H1 (cell line): ENCODE data around the gene ADAMTS3. TPM values are rescaled to one million over a fixed set of nuclear protein-coding genes. Genes with fewer than 3 reads are reported as not detected.

Experiments used
- CTCF ChIA-PET: fragments of 300-600 bp; sonication (Branson Sonifier 250); formaldehyde crosslinking; loops from one replicate; lab custom pipeline; 2021; ENCODE audit not compliant: partially characterized antibody; lab: Charles Lee
- POLR2A ChIA-PET: fragments of 300-600 bp; sonication (Branson Sonifier 250); formaldehyde crosslinking; loops from one replicate; lab custom pipeline; 2021; ENCODE audit warnings: inconsistent platforms; ENCODE audit not compliant: partially characterized antibody; lab: Charles Lee
- DNase-seq, 2 experiments: peaks; one replicate each; pipeline versions ENCODE4 v3.0.0 to v3.0.0-alpha.2; 2010 to 2022; ENCODE audit warnings: low spot score in 2 of 2, low read depth in 1 of 2, mixed read lengths in 1 of 2
- FAIRE-seq: peaks from 2 replicates; lab custom pipeline; 2011; peaks lifted over from hg19 to GRCh38; lab: Jason Lieb, UNC
- H2AFZ ChIP-seq: 2 replicates; pipeline ENCODE4 v1.8.1; 2012; ENCODE audit warnings: low read length, inconsistent platforms
- H2AK5ac ChIP-seq: 2 replicates; pipeline ENCODE4 v1.6.1; 2013; ENCODE audit warnings: low read depth, low read length
- H2BK120ac ChIP-seq: replicated peaks from 2 replicates; pipeline ENCODE3; 2013; ENCODE audit warnings: low read depth, low read length, inconsistent platforms
- H2BK12ac ChIP-seq: 2 replicates; pipeline ENCODE4 v1.6.1; 2013; ENCODE audit warnings: low read depth, low read length
- H2BK15ac ChIP-seq: 2 replicates; pipeline ENCODE4 v1.6.1; 2013; ENCODE audit warnings: low read length
- H2BK20ac ChIP-seq: 2 replicates; pipeline ENCODE4 v1.6.1; 2013; ENCODE audit warnings: low read length
- H2BK5ac ChIP-seq: 2 replicates; pipeline ENCODE4 v1.6.1; 2013; ENCODE audit warnings: low read depth, low read length
- H3K14ac ChIP-seq: 2 replicates; pipeline ENCODE4 v1.6.1; 2013; ENCODE audit warnings: inconsistent platforms; ENCODE audit not compliant: insufficient read length
- H3K18ac ChIP-seq: 2 replicates; pipeline ENCODE4 v1.6.1; 2013; ENCODE audit warnings: low read length; ENCODE audit errors: extremely low read depth
- H3K23ac ChIP-seq: 2 replicates; pipeline ENCODE4 v1.6.1; 2013; ENCODE audit warnings: inconsistent platforms; ENCODE audit not compliant: insufficient read length
- H3K23me2 ChIP-seq: 2 replicates; pipeline ENCODE4 v1.6.1; 2013; ENCODE audit warnings: low read depth, low read length
- H3K27ac ChIP-seq: 2 replicates; pipeline ENCODE4 v1.6.1; 2011; ENCODE audit warnings: low read depth, low read length, inconsistent platforms
- H3K27me3 ChIP-seq, 4 experiments: replicated peaks in 1 of 4; 1 replicate in 1 of 4; 2 replicates in 3 of 4; pipeline versions ENCODE4 v1.6.1 to v1.8.1; 2011 to 2013; ENCODE audit warnings: low read length in 3 of 4, mild to moderate bottlenecking in 3 of 4, inconsistent platforms in 2 of 4, mixed read lengths in 2 of 4, moderate library complexity in 1 of 4; ENCODE audit not compliant: control insufficient read depth in 3 of 4, insufficient read depth in 3 of 4; ENCODE audit errors: extremely low read depth in 1 of 4
- H3K36me3 ChIP-seq, 4 experiments: 2 replicates each; pipeline versions ENCODE4 v1.6.1 to v1.8.1; 2011 to 2013; ENCODE audit warnings: mild to moderate bottlenecking in 4 of 4, low read length in 3 of 4, moderate library complexity in 2 of 4, control low read depth in 1 of 4, inconsistent platforms in 1 of 4; ENCODE audit not compliant: insufficient read depth in 4 of 4, control insufficient read depth in 2 of 4
- H3K4ac ChIP-seq: replicated peaks from 2 replicates; pipeline ENCODE3; 2013; ENCODE audit warnings: low read length, low read depth, mixed read lengths, inconsistent platforms; ENCODE audit not compliant: insufficient read length
- H3K4me1 ChIP-seq, 4 experiments: replicated peaks in 1 of 4; 1 replicate in 1 of 4; 2 replicates in 3 of 4; pipeline versions ENCODE4 v1.6.1 to v1.8.1; 2011 to 2013; ENCODE audit warnings: low read length in 3 of 4, inconsistent platforms in 2 of 4, mixed read lengths in 1 of 4; ENCODE audit not compliant: insufficient read depth in 4 of 4, control insufficient read depth in 3 of 4
- H3K4me2 ChIP-seq, 2 experiments: 2 replicates each; pipeline versions ENCODE4 v1.6.1 to v1.8.1; 2011 to 2013; ENCODE audit warnings: low read depth in 2 of 2, low read length in 2 of 2, control low read depth in 1 of 2, inconsistent platforms in 1 of 2, mild to moderate bottlenecking in 1 of 2; ENCODE audit not compliant: insufficient read depth in 1 of 2
- H3K4me3 ChIP-seq, 4 experiments: fragments of 200-600, 300-600 bp in 1 of 4; sonication (generic), shearing (Covaris generic), sonication (Bioruptor Twin) in 1 of 4; 2 replicates each; pipeline versions ENCODE4 v1.5.1 to v1.8.1; 2011 to 2016; ENCODE audit warnings: low read length in 4 of 4, low read depth in 3 of 4, control low read depth in 2 of 4, inconsistent platforms in 2 of 4, mild to moderate bottlenecking in 2 of 4, mixed read lengths in 1 of 4, moderate library complexity in 1 of 4; ENCODE audit not compliant: insufficient read depth in 2 of 4; ENCODE audit errors: extremely low read depth in 1 of 4
- H3K56ac ChIP-seq: replicated peaks from 2 replicates; pipeline ENCODE3; 2013; ENCODE audit warnings: low read depth, mild to moderate bottlenecking, mixed read lengths, low read length, inconsistent platforms; ENCODE audit not compliant: insufficient read length
- H3K79me1 ChIP-seq: 2 replicates; pipeline ENCODE4 v1.6.1; 2013; ENCODE audit warnings: low read depth, low read length, control low read depth
- H3K79me2 ChIP-seq, 2 experiments: 2 replicates each; pipeline versions ENCODE4 v1.6.1 to v1.8.1; 2012 to 2013; ENCODE audit warnings: low read length in 2 of 2, mild to moderate bottlenecking in 2 of 2, inconsistent platforms in 1 of 2; ENCODE audit not compliant: insufficient read depth in 2 of 2, control insufficient read depth in 1 of 2
- H3K9ac ChIP-seq, 4 experiments: replicated peaks in 1 of 4; 1 replicate in 1 of 4; 2 replicates in 3 of 4; pipeline versions ENCODE4 v1.6.1 to v1.8.1; 2011 to 2013; ENCODE audit warnings: low read depth in 3 of 4, low read length in 3 of 4, control low read depth in 2 of 4, mild to moderate bottlenecking in 2 of 4, moderate library complexity in 2 of 4, inconsistent platforms in 1 of 4; ENCODE audit errors: extremely low read depth in 1 of 4
- H3K9me3 ChIP-seq, 2 experiments: 2 replicates each; pipeline versions ENCODE4 v1.6.1 to v1.8.1; 2012 to 2013; ENCODE audit warnings: mild to moderate bottlenecking in 2 of 2, moderate library complexity in 2 of 2, control low read depth in 1 of 2, inconsistent platforms in 1 of 2, low read depth in 1 of 2, low read length in 1 of 2, mixed read lengths in 1 of 2; ENCODE audit not compliant: insufficient read depth in 2 of 2
- H4K20me1 ChIP-seq, 2 experiments: replicated peaks in 1 of 2; 2 replicates each; pipeline versions ENCODE3 to v1.8.1; 2011 to 2013; ENCODE audit warnings: inconsistent platforms in 2 of 2, low read length in 2 of 2, mild to moderate bottlenecking in 1 of 2; ENCODE audit not compliant: insufficient read depth in 2 of 2, control insufficient read depth in 1 of 2
- H4K5ac ChIP-seq: 2 replicates; pipeline ENCODE4 v1.6.1; 2013; ENCODE audit warnings: low read length, low read depth, mixed read lengths, inconsistent platforms; ENCODE audit not compliant: insufficient read length
- H4K8ac ChIP-seq: 2 replicates; pipeline ENCODE4 v1.8.0; 2013; ENCODE audit warnings: mild to moderate bottlenecking, moderate library complexity, low read length, inconsistent platforms; ENCODE audit not compliant: insufficient read depth; ENCODE audit errors: extremely low read depth
- H4K91ac ChIP-seq: replicated peaks from 2 replicates; pipeline ENCODE3; 2013; ENCODE audit warnings: low read length, mixed read lengths, inconsistent platforms; ENCODE audit not compliant: insufficient read length
- ATF3 ChIP-seq: IDR thresholded peaks from 2 replicates; pipeline ENCODE4 v1.6.1; 2011; ENCODE audit warnings: low read depth, mild to moderate bottlenecking, low read length; ENCODE audit not compliant: insufficient read depth
- CBX5 ChIP-seq: fragments of 300-800, 300-1000 bp; sonication (generic); IDR thresholded peaks from 2 replicates; pipeline ENCODE4 v1.7.1; 2016; ENCODE audit warnings: antibody characterized with exemption, low read length, low read depth
- KDM1A ChIP-seq: fragments of 200-600, 300-600 bp; sonication (generic); IDR thresholded peaks from 2 replicates; pipeline ENCODE4 v1.7.1; 2016; ENCODE audit warnings: mild to moderate bottlenecking, low read length, borderline replicate concordance
- KDM5A ChIP-seq: fragments of 200-600 bp; IDR thresholded peaks from 2 replicates; pipeline ENCODE4 v1.7.1; 2012; ENCODE audit warnings: mild to moderate bottlenecking, low read length, inconsistent platforms, mixed read lengths
- POLR2AphosphoS5 ChIP-seq: IDR thresholded peaks from 2 replicates; pipeline ENCODE4 v1.6.1; 2011; ENCODE audit warnings: low read depth, low read length
- TEAD4 ChIP-seq: IDR thresholded peaks from 2 replicates; pipeline ENCODE4 v1.6.1; 2012; ENCODE audit warnings: low read depth, low read length, inconsistent platforms, mixed read lengths
- polyA plus RNA-seq, 7 experiments: library from polyadenylated mRNA; depleted of rRNA in 3 of 7; stranded (reverse) in 5 of 7; unstranded in 2 of 7; fragments of >200 nt in 5 of 7; fragments of 200-250 nt in 2 of 7; gene quantifications; 1 replicate in 5 of 7; 2 replicates in 1 of 7; 4 replicates in 1 of 7; pipeline versions ENCODE4 v1.2.1 to v1.2.3, GENCODE V29; 2011 to 2013; ENCODE audit warnings: missing spikeins in 2 of 7, mixed read lengths in 2 of 7
- total RNA-seq: library from RNA; stranded (reverse); fragmentation: NEBNext Ultra II Directional; extraction: Animal tissue kit (Norgen Biotek cat#: 25700); gene quantifications from 2 replicates; pipeline ENCODE4 v1.2.1, GENCODE V29; 2021

Gene ADAMTS3
- total and polyA plus RNA-seq, 2 of the 8 experiments (the other 6 are each of a cell fraction or from before 2014, with no cell fraction given) = 1.3 to 3.4 TPM

- Histone ChIP-seq H2AFZ (no peak overlapping the region), H3K18ac (no peak overlapping the region), H2BK15ac (no peak overlapping the region), H3K4me1 (no peaks in the 10 kb centered on the region), H3K4me3 (no peak overlapping the region), H3K9me3 (no peaks in the 10 kb centered on the region), H2AK5ac (no peak overlapping the region), H3K4me2 (no peak overlapping the region), H2BK12ac (no peak overlapping the region), H3K14ac (no peak overlapping the region), H3K4ac (no peak overlapping the region), H3K9ac (no peak overlapping the region), H2BK20ac (no peak overlapping the region), H3K79me1 (no peaks in the 10 kb centered on the region), H2BK120ac (no peak overlapping the region), H4K91ac (no peak overlapping the region), H4K20me1 (no peaks in the 10 kb centered on the region), H3K36me3 (no peaks in the 10 kb centered on the region), H2BK5ac (no peak overlapping the region), H3K27me3 (no peaks in the 10 kb centered on the region), H3K27ac (no peak overlapping the region), H3K23me2 (no peaks in the 10 kb centered on the region), H4K8ac (no peak overlapping the region), H4K5ac (no peak overlapping the region), H3K23ac (no peak overlapping the region), H3K79me2 (no peaks in the 10 kb centered on the region), H3K56ac (no peak overlapping the region)
- DNase-seq (no peak), FAIRE-seq (no peak)
- POLR2A ChIA-PET = no interaction called here
- CTCF ChIA-PET = no interaction called here
- TF ChIP-seq KDM5A (no peak), POLR2AphosphoS5 (no peak), KDM1A (no peak), ATF3 (no peak), TEAD4 (no peak), CBX5 (no peak)
Observed at GRCh38 chr4:72405417-72405816, 163.6 kb downstream of the ADAMTS3 start.
